HEK293 (cell line): Measurements from ENCODE around the gene KCTD18.

Source experiments
- CTCF ChIA-PET: fragments of 350-600 bp; formaldehyde crosslinking; extraction: SDS; loops from one replicate; lab custom pipeline; 2021; ENCODE audit warnings: antibody characterized with exemption; lab: Yijun Ruan, JAX
- POLR2A ChIA-PET: fragments of 300-600 bp; formaldehyde crosslinking; extraction: SDS; loops from one replicate; lab custom pipeline; 2020; ENCODE audit warnings: antibody characterized with exemption, inconsistent platforms; lab: Yijun Ruan, JAX
- H3K27ac ChIP-seq: fragments of 200-500 bp; sonication (Bioruptor generic); 2 replicates; pipeline ENCODE4 v1.5.1; 2014; ENCODE audit warnings: low read depth, low read length, control low read depth, inconsistent platforms; ENCODE audit errors: extremely low read depth
- H3K36me3 ChIP-seq, 2 experiments: fragments of 200-500 bp in 1 of 2; sonication (Bioruptor generic) in 1 of 2; 1 replicate in 1 of 2; 2 replicates in 1 of 2; pipeline ENCODE4 v1.5.1; 2014 to 2017; ENCODE audit warnings: inconsistent platforms in 2 of 2, low read length in 2 of 2; ENCODE audit not compliant: control insufficient read depth in 2 of 2, insufficient read depth in 1 of 2
- H3K4me1 ChIP-seq: fragments of 200-500 bp; sonication (Bioruptor generic); 2 replicates; pipeline ENCODE4 v1.5.1; 2014; ENCODE audit warnings: mild to moderate bottlenecking, low read length, inconsistent platforms; ENCODE audit not compliant: control insufficient read depth, insufficient read depth
- H3K4me3 ChIP-seq: 2 replicates; pipeline ENCODE4 v1.5.1; 2011; ENCODE audit warnings: low read depth, mild to moderate bottlenecking, control low read depth, low read length, moderate library complexity
- H3K9me3 ChIP-seq: fragments of 200-500 bp; sonication (Bioruptor generic); 2 replicates; pipeline ENCODE4 v1.5.1; 2014; ENCODE audit warnings: low read depth, low read length, inconsistent platforms; ENCODE audit not compliant: control insufficient read depth, insufficient read depth
- FEZF1 ChIP-seq: fragments of 450-650 bp; formaldehyde crosslinking; IDR thresholded peaks from 2 replicates; pipeline ENCODE4 v1.5.1; 2016; ENCODE audit warnings: missing biosample characterization, missing genetic modification characterization
- KLF8 ChIP-seq: fragments of 450-650 bp; formaldehyde crosslinking; IDR thresholded peaks from 2 replicates; pipeline ENCODE4 v1.5.1; 2016; ENCODE audit warnings: missing biosample characterization, missing genetic modification characterization
- OSR2 ChIP-seq: fragments of 450-650 bp; formaldehyde crosslinking; IDR thresholded peaks from 2 replicates; pipeline ENCODE4 v1.5.1; 2016; ENCODE audit warnings: missing biosample characterization, missing genetic modification characterization
- ZNF138 ChIP-seq: fragments of 450-650 bp; formaldehyde crosslinking; IDR thresholded peaks from 2 replicates; pipeline ENCODE4 v1.5.1; 2016; ENCODE audit warnings: missing biosample characterization, missing genetic modification characterization, borderline replicate concordance
- ZNF311 ChIP-seq: fragments of 450-650 bp; formaldehyde crosslinking; IDR thresholded peaks from 2 replicates; pipeline ENCODE4 v1.5.1; 2017; ENCODE audit warnings: missing biosample characterization, missing genetic modification characterization, borderline replicate concordance
- ZNF37A ChIP-seq: fragments of 450-650 bp; IDR thresholded peaks from 2 replicates; pipeline ENCODE4 v1.5.1; 2018; ENCODE audit warnings: missing biosample characterization, missing genetic modification characterization
- ZNF416 ChIP-seq: fragments of 450-650 bp; formaldehyde crosslinking; IDR thresholded peaks from 2 replicates; pipeline ENCODE4 v1.5.1; 2016; ENCODE audit warnings: missing biosample characterization, missing genetic modification characterization
- ZNF510 ChIP-seq: fragments of 450-650 bp; formaldehyde crosslinking; IDR thresholded peaks from 2 replicates; pipeline ENCODE4 v1.5.1; 2018; ENCODE audit warnings: mild to moderate bottlenecking, missing genetic modification characterization, missing biosample characterization; ENCODE audit not compliant: insufficient replicate concordance
- ZNF548 ChIP-seq: fragments of 450-650 bp; formaldehyde crosslinking; IDR thresholded peaks from 2 replicates; pipeline ENCODE4 v1.5.1; 2016; ENCODE audit warnings: missing biosample characterization, missing genetic modification characterization
- ZNF624 ChIP-seq: fragments of 450-650 bp; formaldehyde crosslinking; IDR thresholded peaks from 2 replicates; pipeline ENCODE4 v1.5.1; 2017; ENCODE audit warnings: missing biosample characterization, missing genetic modification characterization
- ZNF664 ChIP-seq: fragments of 450-650 bp; formaldehyde crosslinking; IDR thresholded peaks from 2 replicates; pipeline ENCODE4 v1.5.1; 2016; ENCODE audit warnings: missing biosample characterization, missing genetic modification characterization
- TF ChIP-seq, protein P1 (sequence below): sonication (generic); formaldehyde crosslinking; IDR thresholded peaks from 2 replicates; pipeline ENCODE4 v1.8.1; 2022; ENCODE audit warnings: mild to moderate bottlenecking, moderate library complexity, missing genetic modification reagents
- TF ChIP-seq, protein P2 (sequence below): fragments of 450-650 bp; formaldehyde crosslinking; IDR thresholded peaks from 2 replicates; pipeline ENCODE4 v1.5.1; 2016; ENCODE audit warnings: missing biosample characterization, missing genetic modification characterization

Gene KCTD18

DNA sequence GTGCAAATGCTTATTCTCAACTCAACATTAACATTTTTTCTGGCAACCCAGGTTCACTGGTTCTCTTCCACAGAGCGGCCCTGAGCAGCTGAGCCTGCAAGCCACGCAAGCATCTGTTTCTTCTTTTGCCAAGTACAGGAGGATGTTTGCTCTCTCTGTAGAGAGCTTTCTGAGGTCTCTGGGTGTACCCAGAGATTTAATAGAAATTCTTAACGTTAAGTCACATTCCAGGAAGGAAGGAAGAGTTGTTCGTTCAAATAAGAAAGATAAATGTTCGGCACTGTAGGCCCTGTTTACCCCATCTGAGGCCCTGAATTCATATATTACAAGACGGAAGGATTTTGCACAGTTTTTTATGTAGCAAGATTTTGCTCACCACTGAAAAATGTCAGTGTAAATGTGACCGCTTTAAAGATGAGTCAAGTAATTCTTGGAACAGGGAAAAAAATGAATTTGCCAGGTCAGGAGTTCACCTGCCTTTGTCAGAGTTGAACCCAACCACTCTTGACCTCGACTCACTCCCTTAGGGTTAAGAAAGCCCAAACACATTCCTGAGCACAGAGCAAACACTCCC lies 30.1 kb downstream of the KCTD18 start (continued):
- TF ChIP-seq ZNF510 (no peak), ZNF37A (tag by site-specific recombination) (no peak), OSR2 (tag by site-specific recombination) (no peak), KLF8 (no peak), ZNF548 (tag by site-specific recombination) (no peak)

DNA sequence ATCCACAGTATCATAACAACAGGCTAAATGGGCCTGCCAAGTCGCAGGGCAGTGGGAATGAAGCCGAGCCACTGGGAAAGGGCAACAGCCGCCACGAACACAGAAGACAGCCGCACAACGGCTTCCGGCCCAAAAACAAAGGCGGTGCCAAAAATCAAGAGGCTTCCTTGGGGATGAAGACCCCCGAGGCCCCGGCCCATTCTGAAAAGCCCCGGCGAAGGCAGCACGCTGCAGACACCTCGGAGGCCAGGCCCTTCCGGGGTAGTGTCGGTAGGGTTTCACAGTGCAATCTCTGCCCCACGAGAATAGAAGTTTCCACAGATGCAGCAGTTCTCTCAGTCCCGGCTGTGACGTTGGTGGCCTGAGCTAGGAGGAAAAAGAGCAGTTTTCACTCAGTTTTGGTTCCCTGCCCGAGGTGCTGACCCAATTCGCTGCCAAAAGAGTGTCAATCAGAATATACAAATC lies 32.2 kb downstream of the KCTD18 start:
- CTCF ChIA-PET: interaction anchor here (0.6 to 0.7 kb wide), 2 partner anchors 454 to 497 kb away, joined by 3 to 4 read pairs; no protein-coding TSS in a partner anchor
- TF ChIP-seq ZNF138 (tag by site-specific recombination) (no peak), ZNF311 (tag by site-specific recombination) (no peak)
- POLR2A ChIA-PET: no interaction called here
- Histone ChIP-seq H3K27ac (no peak overlapping the region), H3K9me3 (no peaks in the 10 kb centered on the region), H3K4me1 (no peaks in the 10 kb centered on the region), H3K4me3 (no peak overlapping the region), H3K36me3 (peaks cover 3 to 35% of the 10 kb centered on the region in 2 experiments; a peak in 2 of 3 replicates)

DNA sequence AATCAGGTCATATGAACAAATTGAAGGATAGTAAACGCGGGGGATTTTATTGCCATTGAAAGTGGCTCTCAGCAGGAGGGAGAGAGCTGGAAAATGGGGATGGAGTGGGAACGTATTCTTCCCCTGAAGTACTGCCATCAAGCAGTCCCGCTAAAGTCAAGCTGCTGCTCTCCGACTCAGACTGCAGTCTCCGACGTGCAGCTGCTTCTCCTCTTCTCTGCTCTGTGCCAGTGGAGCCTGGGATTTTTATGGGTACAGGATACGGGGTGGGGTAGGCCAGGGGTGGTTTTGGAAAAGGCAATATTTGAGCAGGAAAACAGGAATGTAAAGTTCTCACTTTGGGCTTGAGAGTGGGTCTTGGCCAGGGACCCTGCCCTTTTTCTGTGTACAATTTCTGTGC lies 33.0 kb downstream of the KCTD18 start:
- H3K4me3 ChIP-seq: no peak overlapping the region
- ChIA-PET POLR2A (no interaction called here), CTCF (interaction anchor here (0.7 to 0.9 kb wide), 6 partner anchors 8 to 497 kb away, joined by 3 to 4 read pairs (median 3); no protein-coding TSS in a partner anchor)
- TF ChIP-seq ZNF416: no peak
- no peak for TF ChIP-seq ZNF624 (tag by site-specific recombination)
- TF ChIP-seq, protein P1, sequence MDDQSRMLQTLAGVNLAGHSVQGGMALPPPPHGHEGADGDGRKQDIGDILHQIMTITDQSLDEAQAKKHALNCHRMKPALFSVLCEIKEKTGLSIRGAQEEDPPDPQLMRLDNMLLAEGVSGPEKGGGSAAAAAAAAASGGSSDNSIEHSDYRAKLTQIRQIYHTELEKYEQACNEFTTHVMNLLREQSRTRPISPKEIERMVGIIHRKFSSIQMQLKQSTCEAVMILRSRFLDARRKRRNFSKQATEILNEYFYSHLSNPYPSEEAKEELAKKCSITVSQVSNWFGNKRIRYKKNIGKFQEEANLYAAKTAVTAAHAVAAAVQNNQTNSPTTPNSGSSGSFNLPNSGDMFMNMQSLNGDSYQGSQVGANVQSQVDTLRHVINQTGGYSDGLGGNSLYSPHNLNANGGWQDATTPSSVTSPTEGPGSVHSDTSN: no peak
- no peak for TF ChIP-seq ZNF664 (tag by site-specific recombination)
- no peak for TF ChIP-seq ZNF37A (tag by site-specific recombination)
- no peak for TF ChIP-seq OSR2 (tag by site-specific recombination)
- TF ChIP-seq, protein P2, sequence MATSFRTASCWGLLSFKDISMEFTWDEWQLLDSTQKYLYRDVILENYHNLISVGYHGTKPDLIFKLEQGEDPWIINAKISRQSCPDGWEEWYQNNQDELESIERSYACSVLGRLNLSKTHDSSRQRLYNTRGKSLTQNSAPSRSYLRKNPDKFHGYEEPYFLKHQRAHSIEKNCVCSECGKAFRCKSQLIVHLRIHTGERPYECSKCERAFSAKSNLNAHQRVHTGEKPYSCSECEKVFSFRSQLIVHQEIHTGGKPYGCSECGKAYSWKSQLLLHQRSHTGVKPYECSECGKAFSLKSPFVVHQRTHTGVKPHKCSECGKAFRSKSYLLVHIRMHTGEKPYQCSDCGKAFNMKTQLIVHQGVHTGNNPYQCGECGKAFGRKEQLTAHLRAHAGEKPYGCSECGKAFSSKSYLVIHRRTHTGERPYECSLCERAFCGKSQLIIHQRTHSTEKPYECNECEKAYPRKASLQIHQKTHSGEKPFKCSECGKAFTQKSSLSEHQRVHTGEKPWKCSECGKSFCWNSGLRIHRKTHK: no peak
- no peaks in the 10 kb centered on the region for H3K4me1 ChIP-seq
- no peaks in the 10 kb centered on the region for H3K9me3 ChIP-seq
- no peak overlapping the region for H3K27ac ChIP-seq
- peaks cover 3 to 43% of the 10 kb centered on the region in 2 experiments; a peak in 2 of 3 replicates for H3K36me3 ChIP-seq

DNA sequence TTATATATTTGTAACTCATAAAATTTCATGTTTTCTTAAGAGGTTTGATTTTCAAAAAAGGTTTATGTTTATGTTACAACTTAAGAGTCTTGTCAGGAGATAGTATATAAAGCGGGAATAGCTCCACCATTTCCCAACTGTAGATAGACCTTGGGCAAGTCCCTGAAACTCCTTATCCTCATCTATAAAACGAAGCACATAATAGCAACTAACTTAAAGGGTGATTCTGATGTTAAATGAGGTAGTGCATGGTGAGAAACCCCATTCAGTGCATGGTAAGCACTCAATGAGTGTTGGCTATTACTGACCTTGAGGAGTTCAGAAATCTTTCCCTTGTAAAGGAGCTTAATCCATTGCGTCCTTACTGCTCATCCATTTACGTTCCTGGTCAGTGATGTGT lies 34.1 kb downstream of the KCTD18 start:
- no peak overlapping the region for H3K4me3 ChIP-seq
- H3K4me1 ChIP-seq: no peaks in the 10 kb centered on the region
- H3K27ac ChIP-seq: no peak overlapping the region
- ChIA-PET POLR2A (no interaction called here), CTCF (interaction anchor here (0.9 kb wide), 2 partner anchors 21 to 496 kb away, joined by 3 read pairs; no protein-coding TSS in a partner anchor)
- TF ChIP-seq ZNF664 (tag by site-specific recombination): peak; percentile 94
- TF ChIP-seq FEZF1 (tag by site-specific recombination): no peak
- no peaks in the 10 kb centered on the region for H3K9me3 ChIP-seq
- H3K36me3 ChIP-seq: peaks cover 3 to 43% of the 10 kb centered on the region in 2 experiments; a peak in 2 of 3 replicates
